Loucy (cell line): ENCODE results near the gene CEP128.

Experiments
- CTCF ChIP-seq: fragments of 200-600 bp; sonication (generic); conservative IDR thresholded peaks from 2 replicates; pipeline ENCODE4 v1.5.1; 2014; ENCODE audit warnings: mild to moderate bottlenecking, antibody characterized with exemption, low read length
- EZH2phosphoT487 ChIP-seq: fragments of 200-600 bp; IDR thresholded peaks from 2 replicates; pipeline ENCODE4 v1.6.1; 2018; ENCODE audit warnings: antibody characterized with exemption, mild to moderate bottlenecking, moderate library complexity, borderline replicate concordance

GRCh38 chr14:80538633-80539375 lies 402.7 kb downstream of the CEP128 start:
- TF ChIP-seq CTCF (no peak), EZH2phosphoT487 (no peak)
